ENCODE results near the gene CHCHD6. TPM values are rescaled to one million over a fixed set of nuclear protein-coding genes. Genes with fewer than 3 reads are reported as not detected.
A peak's percentile ranks its signal among the peaks of the same experiment; 100 is the strongest.

The CHCHD6 gene
- total RNA-seq, 1 donor: 10.9 TPM

GRCh38 chr3:126751611-126752302 lies 47.7 kb downstream of the CHCHD6 start:
- no peak overlapping the region for H2AFZ ChIP-seq (ENCODE audit: low read length)
- peaks cover 15% of the 10 kb centered on the region for H3K4me1 ChIP-seq (ENCODE audit: insufficient read depth, low read length)
- no peak overlapping the region for H3K4me3 ChIP-seq (ENCODE audit: insufficient read depth, low read length)
- H3K9me3 ChIP-seq (ENCODE audit: low read depth, low read length): no peaks in the 10 kb centered on the region
- no peak for DNase-seq (ENCODE audit: insufficient read length, low spot score, missing footprints)
- no peak overlapping the region for H3K27ac ChIP-seq (ENCODE audit: low read depth, low read length)
- no peaks in the 10 kb centered on the region for H3K27me3 ChIP-seq (ENCODE audit: insufficient read depth, low read length)
- H3K36me3 ChIP-seq (ENCODE audit: insufficient read depth, low read length): no peaks in the 10 kb centered on the region
- no peak overlapping the region for H3K4me2 ChIP-seq (ENCODE audit: insufficient read depth, low read length)
- no peak for TF ChIP-seq CTCF (IDR thresholded peaks at IDR 0.05; ENCODE audit: extremely low read depth, low read depth, low read length)
- H4K20me1 ChIP-seq (ENCODE audit: insufficient read depth, low read length): no peaks in the 10 kb centered on the region
- no peaks in the 10 kb centered on the region for H3K79me2 ChIP-seq (ENCODE audit: insufficient read depth, low read length)

GRCh38 chr3:126752303-126753190 lies 48.5 kb downstream of the CHCHD6 start:
- peak; percentile 94 for DNase-seq (ENCODE audit: insufficient read length, low spot score, missing footprints)
- no peaks in the 10 kb centered on the region for H3K27me3 ChIP-seq (ENCODE audit: insufficient read depth, low read length)
- no peaks in the 10 kb centered on the region for H4K20me1 ChIP-seq (ENCODE audit: insufficient read depth, low read length)
- H3K4me2 ChIP-seq (ENCODE audit: insufficient read depth, low read length): no peak overlapping the region
- H3K4me3 ChIP-seq (ENCODE audit: insufficient read depth, low read length): no peak overlapping the region
- H3K9me3 ChIP-seq (ENCODE audit: low read depth, low read length): no peaks in the 10 kb centered on the region
- no peaks in the 10 kb centered on the region for H3K36me3 ChIP-seq (ENCODE audit: insufficient read depth, low read length)
- no peak overlapping the region for H3K27ac ChIP-seq (ENCODE audit: low read depth, low read length)
- peak; percentile 92 for TF ChIP-seq CTCF (IDR thresholded peaks at IDR 0.05; ENCODE audit: extremely low read depth, low read depth, low read length)
- H3K79me2 ChIP-seq (ENCODE audit: insufficient read depth, low read length): no peaks in the 10 kb centered on the region
- H2AFZ ChIP-seq (ENCODE audit: low read length): peak overlapping the region; percentile 47
- H3K4me1 ChIP-seq (ENCODE audit: insufficient read depth, low read length): peaks cover 15% of the 10 kb centered on the region

- H3K27ac ChIP-seq (ENCODE audit: low read depth, low read length): no peak overlapping the region
- TF ChIP-seq CTCF (IDR thresholded peaks at IDR 0.05; ENCODE audit: extremely low read depth, low read depth, low read length): no peak
- H4K20me1 ChIP-seq (ENCODE audit: insufficient read depth, low read length): no peaks in the 10 kb centered on the region
- H3K4me3 ChIP-seq (ENCODE audit: insufficient read depth, low read length): no peak overlapping the region
- H3K27me3 ChIP-seq (ENCODE audit: insufficient read depth, low read length): no peaks in the 10 kb centered on the region
- no peaks in the 10 kb centered on the region for H3K36me3 ChIP-seq (ENCODE audit: insufficient read depth, low read length)
- H3K4me1 ChIP-seq (ENCODE audit: insufficient read depth, low read length): peaks cover 15% of the 10 kb centered on the region
- DNase-seq (ENCODE audit: insufficient read length, low spot score, missing footprints): no peak
- no peaks in the 10 kb centered on the region for H3K79me2 ChIP-seq (ENCODE audit: insufficient read depth, low read length)
- H3K4me2 ChIP-seq (ENCODE audit: insufficient read depth, low read length): no peak overlapping the region
- H2AFZ ChIP-seq (ENCODE audit: low read length): no peak overlapping the region
- H3K9me3 ChIP-seq (ENCODE audit: low read depth, low read length): no peaks in the 10 kb centered on the region
Observed at GRCh38 chr3:126753191-126754160, 49.4 kb downstream of the CHCHD6 start.
